CD14-positive monocyte (primary cell): ENCODE results near the gene TUBB1. TPM values are rescaled to one million over a fixed set of nuclear protein-coding genes. Genes with fewer than 3 reads are reported as not detected.

Experiments
- DNase-seq, 3 donors: peaks; one replicate each; pipeline ENCODE4 v3.0.0-alpha.2; 2011 to 2022
- H2AFZ ChIP-seq: 2 replicates; pipeline ENCODE4 v1.6.0; 2012; ENCODE audit warnings: mild to moderate bottlenecking, low read depth, low read length, inconsistent platforms; ENCODE audit not compliant: insufficient read depth, poor library complexity, severe bottlenecking
- H3K27ac ChIP-seq, 2 donors: 1 replicate in 1 of 2; 2 replicates in 1 of 2; pipeline ENCODE4 v1.5.1; 2012 to 2013; ENCODE audit warnings: low read length in 2 of 2, control low read depth in 1 of 2, inconsistent platforms in 1 of 2, low read depth in 1 of 2, mild to moderate bottlenecking in 1 of 2
- H3K27me3 ChIP-seq, 2 donors: one replicate each; pipeline versions ENCODE4 v1.6.0 to v1.6.1; 2011 to 2013; ENCODE audit warnings: low read length in 2 of 2; ENCODE audit not compliant: control insufficient read depth in 2 of 2, insufficient read depth in 2 of 2
- H3K36me3 ChIP-seq, 2 donors: replicated peaks in 1 of 2; 1 replicate in 1 of 2; 2 replicates in 1 of 2; pipeline versions ENCODE4 v1.5.1 to v1.6.1; 2012 to 2013; ENCODE audit warnings: low read length in 2 of 2, control low read depth in 1 of 2, inconsistent platforms in 1 of 2, mild to moderate bottlenecking in 1 of 2; ENCODE audit not compliant: insufficient read depth in 2 of 2, control insufficient read depth in 1 of 2
- H3K4me1 ChIP-seq, 2 donors: 1 replicate in 1 of 2; 2 replicates in 1 of 2; pipeline versions ENCODE4 v1.5.1 to v1.6.1; 2012 to 2013; ENCODE audit warnings: low read length in 2 of 2, control low read depth in 1 of 2, inconsistent platforms in 1 of 2, mild to moderate bottlenecking in 1 of 2, moderate library complexity in 1 of 2; ENCODE audit not compliant: insufficient read depth in 2 of 2, control insufficient read depth in 1 of 2
- H3K4me2 ChIP-seq: replicated peaks from 2 replicates; pipeline ENCODE3; 2012; ENCODE audit warnings: low read length, moderate library complexity, mild to moderate bottlenecking; ENCODE audit not compliant: poor library complexity, severe bottlenecking; ENCODE audit errors: extremely low read depth
- H3K4me3 ChIP-seq, 3 experiments: fragments of 200-600 bp in 1 of 3; sonication (generic) in 1 of 3; replicated peaks in 1 of 3; 1 replicate in 2 of 3; 2 replicates in 1 of 3; pipeline ENCODE4 v1.5.1; 2011 to 2013; ENCODE audit warnings: low read length in 3 of 3, mild to moderate bottlenecking in 3 of 3, control low read depth in 2 of 3, low read depth in 2 of 3, inconsistent platforms in 1 of 3, moderate library complexity in 1 of 3
- H3K79me2 ChIP-seq: 2 replicates; pipeline ENCODE4 v1.6.0; 2012; ENCODE audit warnings: mild to moderate bottlenecking, control low read depth, inconsistent platforms, low read length, moderate library complexity; ENCODE audit not compliant: insufficient read depth
- H3K9ac ChIP-seq: 2 replicates; pipeline ENCODE4 v1.6.0; 2017; ENCODE audit warnings: low read length, mild to moderate bottlenecking; ENCODE audit not compliant: insufficient read depth, poor library complexity, severe bottlenecking
- H3K9me3 ChIP-seq, 2 donors: replicated peaks in 1 of 2; 1 replicate in 1 of 2; 2 replicates in 1 of 2; pipeline versions ENCODE4 v1.5.1 to v1.6.1; 2012 to 2013; ENCODE audit warnings: low read length in 2 of 2, control low read depth in 1 of 2; ENCODE audit not compliant: control insufficient read depth in 1 of 2, insufficient read depth in 1 of 2
- H4K20me1 ChIP-seq: 2 replicates; pipeline ENCODE4 v1.6.0; 2012; ENCODE audit warnings: mild to moderate bottlenecking, low read length, control low read depth, moderate library complexity; ENCODE audit not compliant: insufficient read depth
- H3K27ac Mint-ChIP-seq, 7 donors: one replicate each; pipeline ENCODE4 v1.8.0; 2020; ENCODE audit warnings: mild to moderate bottlenecking in 7 of 7, mixed read lengths in 7 of 7, moderate library complexity in 6 of 7, inconsistent platforms in 2 of 7
- H3K27me3 Mint-ChIP-seq, 3 donors: one replicate each; pipeline ENCODE4 v1.8.0; 2021 to 2022; ENCODE audit warnings: low read depth in 3 of 3, mild to moderate bottlenecking in 3 of 3, mixed read lengths in 3 of 3, moderate library complexity in 3 of 3, inconsistent platforms in 1 of 3
- H3K36me3 Mint-ChIP-seq, 2 donors: one replicate each; pipeline ENCODE4 v1.8.0; 2020; ENCODE audit warnings: mixed read lengths in 2 of 2, inconsistent platforms in 1 of 2, mild to moderate bottlenecking in 1 of 2
- H3K4me1 Mint-ChIP-seq: one replicate; pipeline ENCODE4 v1.8.0; 2020; ENCODE audit warnings: mild to moderate bottlenecking, mixed read lengths
- H3K4me3 Mint-ChIP-seq, 2 donors: one replicate each; pipeline ENCODE4 v1.8.0; 2020; ENCODE audit warnings: mild to moderate bottlenecking in 2 of 2, mixed read lengths in 2 of 2, moderate library complexity in 1 of 2
- H3K9me3 Mint-ChIP-seq, 7 donors: one replicate each; pipeline ENCODE4 v1.8.0; 2020 to 2022; ENCODE audit warnings: mixed read lengths in 7 of 7, mild to moderate bottlenecking in 6 of 7, moderate library complexity in 6 of 7, inconsistent platforms in 2 of 7
- WGBS: methylation state at CpG from one replicate; pipeline ENCODE4 v1.1.5; 2013; ENCODE audit warnings: missing lambda C conversion rate; ENCODE audit not compliant: insufficient coverage; 5-methylcytosine and 5-hydroxymethylcytosine counted together
- intact Hi-C, 2 donors: fragments of 100-400 bp; cut with micrococcal nuclease; formaldehyde crosslinking; loops; one replicate each; pipeline versions ENCODE4 v1.15.0 to v1.15.1; 2023
- polyA plus RNA-seq, 3 donors: library from polyadenylated mRNA; depleted of rRNA in 1 of 3; unstranded in 2 of 3; stranded (reverse) in 1 of 3; fragments of 300-500 nt in 2 of 3; fragments of >200 nt in 1 of 3; fragmentation: Illumina TruSeq in 2 of 3; gene quantifications; 1 replicate in 2 of 3; 2 replicates in 1 of 3; pipeline ENCODE4 v1.2.3, GENCODE V29; 2012 to 2021
- TF ChIP-seq, protein P1 (sequence below): fragments of 200-600 bp; IDR thresholded peaks from one replicate; pipeline ENCODE4 v1.8.0; 2022; ENCODE audit warnings: antibody characterized with exemption, mild to moderate bottlenecking

Gene TUBB1
- polyA plus RNA-seq, 3 donors, result 0.09 to 3.1 (median 2.4) TPM

DNA sequence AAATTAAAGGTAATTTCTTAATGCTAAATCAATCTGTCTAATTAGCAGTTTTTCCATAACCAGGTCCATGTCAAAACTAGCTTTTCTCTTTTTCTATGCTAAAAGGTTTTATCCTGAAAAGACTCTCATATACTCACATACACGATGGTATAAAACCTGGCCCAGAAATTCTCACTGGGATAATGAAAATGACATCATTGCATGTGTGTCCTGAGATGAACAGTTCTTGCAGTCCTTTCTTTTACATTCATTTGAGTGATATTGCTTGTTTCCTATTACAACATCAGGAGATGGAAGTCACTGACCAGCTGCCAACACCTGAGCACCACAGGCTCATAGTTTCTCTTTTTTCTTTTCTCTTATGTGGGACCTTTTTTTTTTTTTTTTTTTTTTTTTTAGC lies 31.2 kb downstream of the TUBB1 start:
- WGBS, result no CpG with 5 or more reads among the region's 1 CpG
- H4K20me1 ChIP-seq, result no peaks in the 10 kb centered on the region
- H3K4me1 ChIP-seq, result no peaks in the 10 kb centered on the region
- no peak overlapping the region for H3K27ac ChIP-seq
- no peak for DNase-seq
- peaks cover 6 to 25% (median 20%) of the 10 kb centered on the region in 3 donors for H3K27me3 Mint-ChIP-seq
- no peak overlapping the region for H3K4me3 ChIP-seq
- H3K27me3 ChIP-seq, result peaks cover 12 to 30% of the 10 kb centered on the region in 2 donors
- no peaks in the 10 kb centered on the region for H3K9me3 ChIP-seq
- H3K36me3 ChIP-seq, result no peaks in the 10 kb centered on the region
- intact Hi-C loops, result no loop called here
- peaks cover 4% of the 10 kb centered on the region for H3K4me1 Mint-ChIP-seq
- H3K9ac ChIP-seq, result no peak overlapping the region
- no peak overlapping the region for H3K4me3 Mint-ChIP-seq
- H3K79me2 ChIP-seq, result no peaks in the 10 kb centered on the region
- no peak overlapping the region for H2AFZ ChIP-seq
- H3K4me2 ChIP-seq, result no peak overlapping the region
- TF ChIP-seq, protein P1, sequence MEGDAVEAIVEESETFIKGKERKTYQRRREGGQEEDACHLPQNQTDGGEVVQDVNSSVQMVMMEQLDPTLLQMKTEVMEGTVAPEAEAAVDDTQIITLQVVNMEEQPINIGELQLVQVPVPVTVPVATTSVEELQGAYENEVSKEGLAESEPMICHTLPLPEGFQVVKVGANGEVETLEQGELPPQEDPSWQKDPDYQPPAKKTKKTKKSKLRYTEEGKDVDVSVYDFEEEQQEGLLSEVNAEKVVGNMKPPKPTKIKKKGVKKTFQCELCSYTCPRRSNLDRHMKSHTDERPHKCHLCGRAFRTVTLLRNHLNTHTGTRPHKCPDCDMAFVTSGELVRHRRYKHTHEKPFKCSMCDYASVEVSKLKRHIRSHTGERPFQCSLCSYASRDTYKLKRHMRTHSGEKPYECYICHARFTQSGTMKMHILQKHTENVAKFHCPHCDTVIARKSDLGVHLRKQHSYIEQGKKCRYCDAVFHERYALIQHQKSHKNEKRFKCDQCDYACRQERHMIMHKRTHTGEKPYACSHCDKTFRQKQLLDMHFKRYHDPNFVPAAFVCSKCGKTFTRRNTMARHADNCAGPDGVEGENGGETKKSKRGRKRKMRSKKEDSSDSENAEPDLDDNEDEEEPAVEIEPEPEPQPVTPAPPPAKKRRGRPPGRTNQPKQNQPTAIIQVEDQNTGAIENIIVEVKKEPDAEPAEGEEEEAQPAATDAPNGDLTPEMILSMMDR, result no peak
- H3K36me3 Mint-ChIP-seq, result no peaks in the 10 kb centered on the region
- H3K9me3 Mint-ChIP-seq, result peaks cover 0 to 4% (median 0%) of the 10 kb centered on the region in 7 donors
- H3K27ac Mint-ChIP-seq, result no peak overlapping the region

GRCh38 chr20:59051666-59052185 lies 32.5 kb downstream of the TUBB1 start:
- Mint-ChIP-seq H3K36me3 (no peaks in the 10 kb centered on the region), H3K4me1 (peaks cover 4% of the 10 kb centered on the region), H3K27me3 (peaks cover 7 to 29% (median 21%) of the 10 kb centered on the region in 3 donors), H3K9me3 (peaks cover 0 to 4% (median 0%) of the 10 kb centered on the region in 7 donors), H3K27ac (no peak overlapping the region), H3K4me3 (no peak overlapping the region)
- no peak overlapping the region for H3K4me3 ChIP-seq
- H3K4me1 ChIP-seq, result no peaks in the 10 kb centered on the region
- no peak overlapping the region for H2AFZ ChIP-seq
- TF ChIP-seq, protein P1, result no peak
- H3K9me3 ChIP-seq, result no peaks in the 10 kb centered on the region
- H4K20me1 ChIP-seq, result no peaks in the 10 kb centered on the region
- intact Hi-C loops, result no loop called here
- no peaks in the 10 kb centered on the region for H3K36me3 ChIP-seq
- H3K9ac ChIP-seq, result no peak overlapping the region
- no peak for DNase-seq
- no peaks in the 10 kb centered on the region for H3K79me2 ChIP-seq
- H3K27me3 ChIP-seq, result peaks cover 17 to 35% of the 10 kb centered on the region in 2 donors
- 94% methylated on average over 4 of the region's 6 CpGs for WGBS
- H3K27ac ChIP-seq, result no peak overlapping the region
- H3K4me2 ChIP-seq, result no peak overlapping the region
